ENCODE measurements around the gene DUOX2.

Gene DUOX2

GRCh38 chr15:45114076-45114750 is at the start of gene DUOX2, which contains the start of gene DUOXA2:
Gene DUOX2 (minus strand): TSS chr15:45114172. CDS start chr15:45113411, 761 bp downstream.
Gene DUOXA2 (plus strand): TSS chr15:45114326. CDS start chr15:45114606, 280 bp downstream.
- DNase-seq (ENCODE audit: low spot score), result no peak

GRCh38 chr15:45163508-45163856 is 49.5 kb upstream of the DUOX2 start:
- no peak for DNase-seq (ENCODE audit: low spot score)

DNA sequence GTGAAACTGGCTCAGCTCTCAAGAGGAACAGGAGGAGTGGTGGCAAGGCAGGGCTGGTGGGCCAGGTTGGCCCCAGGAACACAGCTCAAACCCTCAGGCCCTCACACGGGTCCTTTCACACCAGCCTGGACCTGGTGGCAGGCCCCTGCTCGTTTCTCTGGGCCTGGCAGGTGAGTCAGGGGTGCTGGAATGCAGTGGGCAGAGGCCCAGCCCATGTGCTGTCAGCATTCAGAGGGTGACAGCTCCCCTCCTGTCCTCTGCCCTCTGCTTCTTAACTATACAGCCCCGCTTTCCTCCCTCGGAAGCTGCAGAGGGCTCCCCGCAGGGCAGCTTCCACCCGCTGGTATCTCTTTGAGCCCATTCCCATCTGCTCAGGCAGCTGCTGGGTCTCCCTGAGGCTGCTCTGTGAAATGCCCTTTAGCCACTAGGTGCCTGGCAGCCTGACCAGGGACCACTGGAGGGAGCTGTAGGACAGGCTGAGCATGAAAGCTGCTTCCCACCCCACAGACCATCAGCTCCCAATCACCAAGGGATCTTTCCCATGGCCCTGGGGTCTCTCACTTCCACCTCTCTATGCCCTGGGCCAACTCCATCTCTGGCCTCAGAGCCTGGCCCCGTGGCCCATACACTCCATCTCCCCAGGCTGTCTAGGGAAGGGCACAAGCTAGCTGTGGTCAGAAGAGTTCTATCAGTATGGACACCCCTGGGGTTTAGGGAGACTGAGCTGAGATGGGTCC is 49.0 kb upstream of the DUOX2 start:
- peak; percentile 83 for DNase-seq (ENCODE audit: low spot score)

GRCh38 chr15:45161666-45162065 is 47.7 kb upstream of the DUOX2 start:
- DNase-seq (ENCODE audit: low spot score), result no peak

GRCh38 chr15:45157974-45158373 is 44.0 kb upstream of the DUOX2 start:
- no peak for DNase-seq (ENCODE audit: low spot score)

GRCh38 chr15:45156744-45157455 is 42.9 kb upstream of the DUOX2 start:
- DNase-seq (ENCODE audit: low spot score), result no peak

DNA sequence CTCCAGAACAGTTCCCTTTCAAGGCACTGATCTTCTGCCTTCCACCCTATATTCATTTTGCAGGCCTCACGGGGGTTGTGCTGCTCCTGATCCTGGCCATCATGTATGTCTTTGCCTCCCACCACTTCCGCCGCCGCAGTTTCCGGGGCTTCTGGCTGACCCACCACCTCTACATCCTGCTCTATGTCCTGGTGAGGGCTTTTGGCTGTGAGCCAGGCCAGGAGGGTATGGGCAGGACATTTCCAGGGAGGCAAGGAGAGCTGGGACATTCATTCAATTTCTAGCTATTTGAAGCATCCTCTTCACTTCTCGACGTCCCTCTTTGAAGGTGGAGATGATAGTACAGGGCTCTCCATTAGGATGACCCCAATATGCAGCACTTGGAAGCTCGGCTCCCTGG is 41.8 kb upstream of the DUOX2 start:
- no peak for DNase-seq (ENCODE audit: low spot score)

- no peak for DNase-seq (ENCODE audit: low spot score)
Observed at GRCh38 chr15:45151998-45152828, 38.2 kb upstream of the DUOX2 start.

DNA sequence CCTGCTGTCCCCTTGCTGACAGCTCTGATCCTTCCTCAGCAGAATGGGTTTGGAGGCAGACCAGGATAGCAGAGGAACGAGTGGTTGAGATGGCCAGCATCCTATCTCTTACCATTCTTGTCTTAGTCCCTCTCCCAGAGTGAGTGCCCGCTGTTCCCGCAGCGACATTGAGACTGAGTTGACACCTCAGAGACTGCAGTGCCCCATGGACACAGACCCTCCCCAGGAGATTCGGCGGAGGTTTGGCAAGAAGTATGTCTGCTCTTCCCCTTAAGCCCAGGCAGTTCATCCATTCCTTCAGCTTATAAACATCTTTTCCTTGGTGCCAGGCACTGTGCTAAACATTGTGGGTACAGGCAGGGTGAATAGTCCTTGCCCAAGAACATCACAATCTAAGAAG is 37.0 kb upstream of the DUOX2 start:
- DNase-seq (ENCODE audit: low spot score), result no peak

DNA sequence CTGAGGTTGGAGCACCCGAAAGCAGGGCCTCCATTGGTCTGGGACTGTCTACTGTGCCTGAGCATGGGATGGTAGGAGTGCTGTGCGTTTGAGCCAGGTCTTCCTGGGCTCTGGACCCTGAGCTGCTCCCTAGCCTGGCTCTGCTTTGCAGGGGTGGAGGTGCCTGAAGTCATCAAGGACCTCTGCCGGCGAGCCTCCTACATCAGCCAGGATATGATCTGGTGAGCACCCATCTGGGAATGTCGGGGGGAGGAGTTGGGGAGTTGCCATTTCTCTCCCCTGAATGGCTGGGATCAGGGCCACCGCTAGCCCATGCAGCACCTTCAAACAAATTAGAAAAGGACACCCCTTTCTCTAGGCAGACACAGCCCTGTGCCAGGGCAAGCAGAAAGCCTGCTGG is 36.5 kb upstream of the DUOX2 start:
- no peak for DNase-seq (ENCODE audit: low spot score)

DNA sequence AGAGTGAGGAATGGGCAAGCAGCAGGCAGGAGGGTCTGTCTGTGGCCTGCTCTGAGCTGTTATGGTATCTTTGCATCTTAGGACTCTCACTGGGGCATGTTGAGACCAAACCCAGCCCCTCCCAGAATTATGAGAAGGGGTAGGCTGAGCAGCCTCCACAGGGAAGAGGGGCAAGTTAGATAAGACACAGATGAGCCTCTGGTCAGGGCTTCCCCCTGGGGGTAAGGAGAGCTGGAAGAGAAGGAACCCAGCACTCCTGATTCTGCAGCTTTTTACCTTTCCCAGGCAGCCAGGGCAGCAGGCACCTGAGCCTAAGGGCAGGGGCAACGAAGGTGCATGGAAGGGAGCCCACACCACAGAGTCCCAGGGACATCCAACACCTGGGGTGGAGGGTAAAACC is 35.1 kb upstream of the DUOX2 start:
- no peak for DNase-seq (ENCODE audit: low spot score)

DNA sequence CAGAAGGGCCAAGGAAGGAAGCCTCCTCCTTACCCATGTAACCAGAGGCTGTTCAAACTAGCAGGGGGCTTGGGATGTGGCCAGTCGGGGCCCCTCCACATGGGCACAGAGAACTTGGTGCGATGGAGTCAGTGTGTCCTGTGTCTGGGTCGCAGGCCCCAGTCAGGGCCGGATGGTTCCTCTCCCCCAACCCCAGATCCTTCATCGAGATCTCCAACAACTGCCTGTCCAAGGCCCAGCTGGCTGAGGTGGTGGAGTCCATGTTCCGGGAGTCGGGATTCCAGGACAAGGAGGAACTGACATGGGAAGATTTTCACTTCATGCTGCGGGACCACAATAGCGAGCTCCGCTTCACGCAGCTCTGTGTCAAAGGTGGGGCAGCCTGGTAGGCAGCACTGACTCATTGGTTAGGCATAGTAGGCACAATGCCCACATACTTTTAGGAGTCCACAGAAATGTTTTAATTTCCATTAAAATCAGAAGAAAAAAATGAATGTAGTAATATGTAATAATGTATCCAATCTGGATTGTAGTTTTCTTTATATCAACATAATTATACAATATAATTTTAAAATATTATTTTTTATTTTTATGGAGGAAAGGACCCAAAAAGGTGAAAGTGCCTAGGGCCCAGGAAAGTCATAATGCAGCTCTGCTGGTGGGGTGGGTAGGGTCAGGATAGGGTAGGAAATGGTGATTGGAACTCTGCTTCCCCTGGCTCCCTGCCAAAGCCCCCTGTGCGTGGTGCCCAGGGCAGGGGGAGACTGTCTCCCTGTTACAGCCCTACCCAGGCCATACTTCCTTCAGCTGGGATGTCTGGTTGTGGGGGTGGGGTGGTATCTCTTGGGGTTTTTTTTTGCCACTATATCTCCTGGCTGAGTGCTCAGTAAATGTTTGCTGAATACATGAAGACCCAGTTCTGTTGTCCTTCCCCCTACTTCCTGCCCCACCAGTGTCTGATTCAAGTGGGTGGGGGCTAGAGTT is 34.4 kb upstream of the DUOX2 start:
- DNase-seq (ENCODE audit: low spot score), result no peak

GRCh38 chr15:45147606-45148005 is 33.6 kb upstream of the DUOX2 start:
- no peak for DNase-seq (ENCODE audit: low spot score)

DNA sequence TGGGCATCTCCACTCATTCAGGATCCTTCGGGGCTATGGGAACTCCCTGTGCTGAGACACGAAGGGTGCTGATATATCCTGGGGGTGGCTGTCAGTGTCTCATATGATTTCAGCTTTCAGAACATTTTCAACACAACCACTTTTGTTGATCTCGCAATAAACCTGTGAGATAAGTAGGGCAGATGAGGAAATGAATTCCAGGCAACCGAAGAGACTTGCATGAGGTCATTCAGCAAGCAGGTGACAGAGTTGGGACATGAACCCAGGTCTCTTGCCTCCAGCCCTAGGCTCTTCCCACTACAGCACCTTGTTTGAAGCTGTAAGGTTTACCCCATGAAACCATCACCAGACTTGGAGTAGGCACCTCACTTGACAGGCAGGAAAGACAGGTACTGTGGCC is 32.4 kb upstream of the DUOX2 start:
- no peak for DNase-seq (ENCODE audit: low spot score)

GRCh38 chr15:45144775-45145174 is 30.8 kb upstream of the DUOX2 start:
- DNase-seq (ENCODE audit: low spot score), result no peak

GRCh38 chr15:45143946-45144345 is 30.0 kb upstream of the DUOX2 start:
- no peak for DNase-seq (ENCODE audit: low spot score)

GRCh38 chr15:45143056-45143455 is 29.1 kb upstream of the DUOX2 start:
- no peak for DNase-seq (ENCODE audit: low spot score)

DNA sequence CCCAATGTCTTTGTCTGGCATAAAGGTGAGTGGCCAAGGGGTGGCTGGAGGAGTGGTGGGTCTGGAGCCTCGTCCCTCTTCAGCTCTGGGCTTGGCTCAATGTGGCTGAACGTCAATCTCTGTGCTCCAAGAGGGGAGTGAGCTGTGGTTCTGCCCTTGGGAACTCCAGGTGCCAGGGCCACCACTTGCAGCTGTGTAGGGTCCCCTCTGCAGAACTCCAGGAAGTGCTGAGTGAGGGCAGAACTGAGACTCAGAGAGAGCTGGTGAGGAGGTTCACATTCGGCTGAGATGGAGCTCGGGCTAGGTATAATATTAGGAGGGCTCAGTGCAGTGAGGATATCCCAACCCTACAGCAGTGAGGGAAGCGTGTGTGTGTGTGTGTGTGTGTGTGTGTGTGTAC is 27.4 kb upstream of the DUOX2 start:
- no peak for DNase-seq (ENCODE audit: low spot score)

DNA sequence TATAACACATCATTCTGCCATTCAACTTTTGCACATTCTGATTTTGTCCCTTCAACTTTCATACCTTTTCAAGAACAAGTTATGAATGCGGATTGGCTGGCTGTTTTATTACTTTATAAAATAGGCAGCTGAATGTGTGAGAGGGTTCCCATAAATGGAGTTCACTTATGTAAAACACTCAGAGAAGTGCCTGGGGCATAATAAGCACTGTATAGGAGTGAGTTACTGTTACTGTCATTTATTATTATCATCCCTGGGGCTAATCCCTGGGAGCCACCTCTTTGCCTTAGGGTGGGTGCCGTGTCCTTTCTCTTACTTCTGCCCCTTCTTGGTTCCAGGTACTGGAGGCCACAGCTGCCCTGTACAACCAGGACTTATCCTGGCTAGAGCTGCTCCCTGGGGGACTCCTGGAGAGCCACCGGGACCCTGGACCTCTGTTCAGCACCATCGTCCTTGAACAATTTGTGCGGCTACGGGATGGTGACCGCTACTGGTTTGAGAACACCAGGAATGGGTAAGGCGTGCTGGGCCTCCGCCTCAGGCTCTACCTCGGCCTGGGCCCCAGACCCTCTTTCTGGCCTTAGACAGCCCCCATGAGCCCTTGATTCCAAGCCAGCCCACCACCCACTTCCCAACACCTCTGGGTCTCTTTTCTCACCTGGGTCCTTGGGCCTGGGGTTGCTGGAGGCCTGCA is 26.7 kb upstream of the DUOX2 start:
- no peak for DNase-seq (ENCODE audit: low spot score)

DNA sequence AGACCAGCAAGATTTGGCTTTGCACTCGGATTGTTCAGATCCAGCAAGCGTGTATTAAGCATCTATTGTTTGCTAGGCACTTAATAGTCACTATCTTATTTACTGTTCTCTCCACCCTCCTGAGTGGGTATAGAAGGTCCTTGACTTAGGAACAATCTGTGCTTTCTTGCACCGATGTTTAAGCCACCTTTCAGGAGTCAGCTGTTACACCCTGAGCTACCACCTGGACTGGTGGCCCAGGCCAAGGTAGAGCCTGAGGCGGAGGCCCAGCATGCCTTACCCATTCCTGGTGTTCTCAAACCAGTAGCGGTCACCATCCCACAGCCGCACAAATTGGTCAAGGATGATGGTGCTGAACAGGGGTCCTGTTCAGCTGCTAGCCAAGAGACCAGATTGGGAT is 25.8 kb upstream of the DUOX2 start:
- no peak for DNase-seq (ENCODE audit: low spot score)
